HL-60 (cell line): ENCODE measurements around the gene CLEC14A.

Experiments
- CTCF ChIP-seq: IDR thresholded peaks from one replicate; pipeline ENCODE4 v1.5.1; 2011; ENCODE audit warnings: low read length, control low read depth, inconsistent platforms; ENCODE audit not compliant: insufficient read depth
- GABPA ChIP-seq: IDR thresholded peaks from 2 replicates; pipeline ENCODE4 v1.6.1; 2012; ENCODE audit warnings: low read depth
- POLR2AphosphoS5 ChIP-seq: IDR thresholded peaks from 2 replicates; pipeline ENCODE4 v1.6.1; 2012; ENCODE audit warnings: low read depth
- REST ChIP-seq: IDR thresholded peaks from 2 replicates; pipeline ENCODE4 v1.6.1; 2012; ENCODE audit warnings: low read depth; ENCODE audit not compliant: insufficient replicate concordance
- SPI1 ChIP-seq: IDR thresholded peaks from 2 replicates; pipeline ENCODE4 v1.6.1; 2012; ENCODE audit warnings: low read depth, mild to moderate bottlenecking, borderline replicate concordance

GRCh38 chr14:38226366-38226765 lies 29.5 kb downstream of the CLEC14A start:
- TF ChIP-seq CTCF (no peak), REST (no peak), POLR2AphosphoS5 (no peak), GABPA (no peak), SPI1 (no peak)
